GM20000 (cell line): ENCODE measurements around the gene DLK2.

Experiments
- DNase-seq: peaks from one replicate; pipeline ENCODE4 v3.0.0; 2012; ENCODE audit warnings: low spot score
- TF ChIP-seq, protein P1 (sequence below): IDR thresholded peaks from 2 replicates; pipeline ENCODE4 v1.5.1; 2012; ENCODE audit warnings: mild to moderate bottlenecking, control low read depth; ENCODE audit errors: extremely low read depth, missing control alignments

DLK2 gene

DNA sequence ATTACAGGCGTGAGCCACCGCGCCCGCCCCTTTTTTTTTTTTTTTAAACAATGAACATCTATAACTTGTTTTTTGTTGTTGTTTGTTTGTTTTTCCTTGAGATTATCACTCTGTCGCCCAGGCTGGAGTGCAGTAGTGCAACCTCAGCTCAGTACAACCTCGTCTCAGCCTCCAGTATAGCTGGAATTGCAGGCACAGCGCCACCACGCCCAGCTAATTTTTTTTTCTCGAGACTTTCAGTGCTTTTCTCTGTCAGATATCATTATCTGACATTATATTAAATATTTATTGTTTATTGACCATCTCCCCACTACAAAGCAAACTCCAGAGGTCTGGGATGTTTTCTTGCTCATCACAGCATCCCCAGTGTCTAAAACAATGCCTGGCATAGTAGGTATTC, 2.3 kb upstream of the DLK2 start:
- no peak for DNase-seq
- TF ChIP-seq, protein P1, sequence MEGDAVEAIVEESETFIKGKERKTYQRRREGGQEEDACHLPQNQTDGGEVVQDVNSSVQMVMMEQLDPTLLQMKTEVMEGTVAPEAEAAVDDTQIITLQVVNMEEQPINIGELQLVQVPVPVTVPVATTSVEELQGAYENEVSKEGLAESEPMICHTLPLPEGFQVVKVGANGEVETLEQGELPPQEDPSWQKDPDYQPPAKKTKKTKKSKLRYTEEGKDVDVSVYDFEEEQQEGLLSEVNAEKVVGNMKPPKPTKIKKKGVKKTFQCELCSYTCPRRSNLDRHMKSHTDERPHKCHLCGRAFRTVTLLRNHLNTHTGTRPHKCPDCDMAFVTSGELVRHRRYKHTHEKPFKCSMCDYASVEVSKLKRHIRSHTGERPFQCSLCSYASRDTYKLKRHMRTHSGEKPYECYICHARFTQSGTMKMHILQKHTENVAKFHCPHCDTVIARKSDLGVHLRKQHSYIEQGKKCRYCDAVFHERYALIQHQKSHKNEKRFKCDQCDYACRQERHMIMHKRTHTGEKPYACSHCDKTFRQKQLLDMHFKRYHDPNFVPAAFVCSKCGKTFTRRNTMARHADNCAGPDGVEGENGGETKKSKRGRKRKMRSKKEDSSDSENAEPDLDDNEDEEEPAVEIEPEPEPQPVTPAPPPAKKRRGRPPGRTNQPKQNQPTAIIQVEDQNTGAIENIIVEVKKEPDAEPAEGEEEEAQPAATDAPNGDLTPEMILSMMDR = no peak

- peak; percentile 89 for DNase-seq
These were observed 435 bp downstream of the DLK2 start for GRCh38 chr6:43454696-43455530.

DNA sequence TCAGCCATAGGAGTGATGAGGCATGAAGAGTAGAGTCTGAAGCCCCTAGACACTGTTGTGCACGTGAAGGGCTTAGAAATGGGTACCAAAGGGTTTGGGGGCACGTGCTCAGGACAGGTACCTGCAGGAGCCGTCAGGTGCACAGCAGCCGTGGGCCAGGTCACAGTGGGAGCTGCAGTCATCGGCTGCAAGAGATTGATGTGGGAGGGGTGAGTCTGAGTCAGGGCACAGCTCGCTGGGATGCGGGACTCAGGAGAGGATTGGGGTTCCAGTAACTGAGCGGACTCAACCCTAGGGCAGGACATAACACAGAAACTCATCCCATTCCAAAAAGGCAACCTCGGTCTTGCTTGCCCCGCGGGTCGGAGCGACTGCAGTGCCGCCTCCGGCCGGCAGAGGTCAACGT, 1.1 kb downstream of the DLK2 start:
- peak; percentile 38 for DNase-seq

More at GRCh38 chr6:43454696-43455530, 435 bp downstream of the DLK2 start:
- TF ChIP-seq, protein P1 = no peak

DNA sequence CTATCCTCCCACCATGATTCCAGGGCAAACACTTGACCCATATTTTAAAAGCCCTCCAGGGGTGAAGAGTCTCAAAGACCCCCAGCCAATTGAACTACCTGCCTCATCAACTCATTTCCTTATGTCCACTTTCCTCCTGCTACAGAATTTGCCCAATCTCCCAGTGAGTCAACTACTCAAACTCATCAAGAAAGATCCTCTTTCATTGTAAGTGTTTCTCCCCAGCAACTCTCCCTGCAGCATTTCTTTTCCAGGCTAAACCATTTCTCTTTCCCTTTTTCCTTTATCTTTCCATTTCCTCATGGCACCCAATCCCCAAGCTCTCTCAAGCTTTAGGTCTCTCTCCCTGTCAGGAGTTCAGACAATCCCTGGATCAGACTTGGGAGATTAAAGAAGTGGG, 1.5 kb downstream of the DLK2 start:
- DNase-seq = no peak
- TF ChIP-seq, protein P1 = no peak

More for the DNA sequence above, 1.1 kb downstream of the DLK2 start:
- TF ChIP-seq, protein P1 = peak; percentile 92

GRCh38 chr6:43452896-43453295, 2.5 kb downstream of the DLK2 start:
- TF ChIP-seq, protein P1 = no peak
- DNase-seq = no peak

DNA sequence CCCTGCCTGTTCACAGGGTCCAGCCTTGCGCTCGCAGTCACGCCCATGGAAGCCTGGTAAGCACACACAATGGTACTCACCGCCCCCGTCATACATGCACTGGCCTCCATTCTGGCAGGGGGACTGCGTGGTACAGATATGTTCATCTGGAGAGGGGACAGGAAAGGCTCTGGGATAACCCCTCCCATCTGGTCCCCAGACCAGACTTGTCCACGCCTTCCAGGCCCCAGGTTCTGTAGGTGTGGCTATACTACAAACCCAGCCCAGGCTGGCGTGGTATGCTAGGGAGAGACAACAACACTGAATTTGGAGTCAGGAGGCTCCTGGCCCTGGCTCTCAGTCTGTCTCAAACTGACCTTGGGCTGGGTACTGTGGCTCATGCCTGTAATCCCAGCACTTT, 3.4 kb downstream of the DLK2 start:
- DNase-seq = no peak
- TF ChIP-seq, protein P1 = no peak

DNA sequence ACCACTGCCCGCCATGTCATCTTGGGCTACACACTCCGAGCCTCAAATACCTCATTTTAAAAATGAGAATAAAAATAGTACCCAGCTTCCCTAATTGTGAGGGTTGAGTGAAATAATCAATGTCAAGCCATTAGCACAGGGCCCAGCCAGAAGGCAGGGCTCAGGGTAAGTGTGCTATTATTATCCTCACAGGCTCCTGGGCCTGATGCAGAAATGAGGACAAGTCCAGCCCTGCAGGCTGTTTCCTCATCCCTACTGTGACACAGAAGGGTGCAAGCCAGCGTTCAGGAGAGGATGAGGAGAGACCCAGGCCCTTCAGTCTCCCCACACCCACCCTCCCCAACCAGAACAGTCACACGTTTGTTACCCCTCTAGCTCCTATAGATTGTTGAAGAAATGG, 4.0 kb downstream of the DLK2 start:
- TF ChIP-seq, protein P1 = no peak
- no peak for DNase-seq
